ENCODE results near the gene ADK.
"Not testable (repeated sequence)": the region's sequence is repeated elsewhere in the genome, so short reads cannot be mapped to it uniquely, and the experiment has no call there.

ADK gene

DNA sequence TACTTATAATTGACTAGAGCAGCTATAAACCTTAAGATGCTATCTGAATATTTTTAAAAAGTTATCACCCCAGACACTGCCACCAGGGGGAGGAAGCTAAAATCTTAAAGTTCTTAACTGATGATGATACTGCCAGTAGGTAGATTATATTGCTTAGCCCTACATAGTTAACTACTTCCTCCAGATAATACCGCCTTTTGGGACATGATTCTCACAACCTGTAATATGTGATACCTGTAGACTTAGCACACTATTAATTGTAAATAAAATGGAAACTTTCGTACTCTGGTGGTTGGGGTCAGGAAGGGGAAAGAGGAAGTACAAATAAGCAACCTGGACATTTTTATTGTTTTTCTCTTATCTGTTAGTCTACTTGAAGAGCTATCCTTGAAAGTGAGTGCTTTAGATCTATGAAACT is 268.9 kb downstream of the ADK start:
- peak; percentile 47 for DNase-seq (ENCODE audit: low read depth)

- no peak for DNase-seq (ENCODE audit: low read depth)
These were observed 273.5 kb downstream of the ADK start for GRCh38 chr10:74424565-74424964.

DNA sequence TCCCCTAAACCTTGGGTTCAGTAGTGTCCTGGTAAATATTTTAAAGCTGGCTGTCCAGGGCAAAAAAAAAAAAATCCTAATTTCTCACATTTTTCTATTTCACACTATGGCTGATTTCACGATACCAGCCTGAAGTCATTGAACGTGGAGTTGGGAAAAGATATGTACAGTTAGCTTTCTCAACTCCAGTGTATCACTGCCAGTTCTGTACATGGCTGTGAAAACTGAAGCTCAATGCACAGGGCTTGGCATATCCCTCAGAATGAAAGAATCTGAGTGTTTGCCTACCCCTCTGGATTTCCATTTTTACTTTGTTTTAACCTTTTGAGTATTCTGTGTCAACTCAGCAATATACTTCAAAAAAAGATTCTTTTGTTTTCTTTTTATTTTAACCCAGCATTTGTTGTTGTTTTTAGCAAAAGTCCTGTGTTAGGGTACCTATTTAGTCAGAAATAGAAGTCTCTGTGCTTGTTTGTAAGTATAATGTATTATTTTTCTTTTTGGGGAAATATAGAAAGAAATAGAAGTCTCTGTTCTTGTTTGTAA is 274.5 kb downstream of the ADK start:
- no peak for DNase-seq (ENCODE audit: low read depth)

- no peak for DNase-seq (ENCODE audit: low read depth)
These were observed 280.8 kb downstream of the ADK start for GRCh38 chr10:74431816-74432215.

- peak; percentile 93 for DNase-seq (ENCODE audit: low read depth)
These were observed 282.0 kb downstream of the ADK start for GRCh38 chr10:74432841-74433594.

GRCh38 chr10:74433595-74433956 is 282.6 kb downstream of the ADK start:
- DNase-seq (ENCODE audit: low read depth), result no peak

DNA sequence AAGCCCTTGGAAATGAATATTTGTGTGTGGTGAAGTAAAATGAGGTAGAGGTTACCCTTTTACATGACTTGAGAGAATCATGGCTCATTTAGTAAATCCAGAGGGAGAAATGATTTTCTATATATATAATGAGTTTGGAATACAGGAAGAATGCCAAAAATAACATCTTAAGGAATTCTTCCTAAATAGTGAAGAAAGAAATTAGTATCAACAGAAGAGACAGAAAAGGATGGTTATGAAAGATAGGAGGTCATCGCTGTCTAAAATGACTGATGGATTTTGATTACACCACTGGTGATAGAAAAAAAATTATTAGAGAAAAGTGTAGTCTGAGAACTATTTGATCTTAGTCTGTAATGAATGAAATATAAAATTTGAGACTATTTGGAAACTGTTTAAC is 283.0 kb downstream of the ADK start:
- peak; percentile 52 for DNase-seq (ENCODE audit: low read depth)

DNA sequence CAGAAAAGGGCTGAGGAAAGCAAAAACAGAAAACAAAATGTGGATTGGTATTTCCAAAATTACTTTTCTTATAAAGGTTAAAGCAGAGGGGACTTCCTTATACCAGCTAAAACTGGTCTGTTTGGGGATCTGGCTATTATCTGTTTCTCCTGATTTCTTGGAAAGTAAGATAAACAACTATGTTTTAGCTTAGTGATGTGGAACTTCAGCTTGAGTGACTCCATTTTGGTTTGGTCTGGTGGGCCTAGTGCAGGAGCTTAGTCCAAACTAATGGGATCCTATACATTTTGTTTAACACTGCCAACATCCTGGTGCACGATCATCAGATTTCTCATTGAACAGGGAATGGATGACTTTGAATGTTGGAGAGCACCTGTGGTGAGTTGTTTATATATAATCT is 283.5 kb downstream of the ADK start:
- no peak for DNase-seq (ENCODE audit: low read depth)

DNA sequence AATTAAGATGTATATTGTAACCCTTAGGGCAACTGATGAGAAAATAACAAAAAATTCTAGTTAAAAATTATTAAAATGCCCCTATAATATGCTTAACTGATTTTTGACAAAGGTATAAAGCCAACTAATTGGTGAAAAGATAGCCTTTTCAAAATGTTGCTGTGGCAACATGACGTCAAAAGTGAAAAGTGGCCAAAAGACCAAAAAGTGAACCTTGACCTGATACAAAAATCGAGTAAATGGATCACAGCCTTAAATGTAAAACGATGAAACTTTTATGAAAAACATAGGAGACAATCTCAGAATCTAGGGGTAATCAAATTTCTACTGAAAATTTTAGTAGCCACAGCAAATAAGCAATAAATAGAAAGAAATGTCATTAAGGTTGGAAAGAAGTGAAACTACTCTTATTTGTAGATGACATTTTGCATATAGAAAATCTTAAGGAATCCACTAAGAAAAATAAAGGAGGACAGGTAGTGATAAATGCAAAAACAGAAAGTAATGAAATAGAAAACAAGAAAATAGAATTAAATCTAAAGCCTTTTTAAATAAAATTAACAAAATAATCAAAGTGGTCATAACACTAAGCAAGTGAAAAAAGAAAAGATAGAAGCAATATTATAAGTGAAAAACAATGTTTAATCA is 285.6 kb downstream of the ADK start:
- DNase-seq (ENCODE audit: low read depth), result no peak

- peak; percentile 83 for DNase-seq (ENCODE audit: low read depth)
These were observed 286.8 kb downstream of the ADK start for GRCh38 chr10:74437822-74438221.

DNA sequence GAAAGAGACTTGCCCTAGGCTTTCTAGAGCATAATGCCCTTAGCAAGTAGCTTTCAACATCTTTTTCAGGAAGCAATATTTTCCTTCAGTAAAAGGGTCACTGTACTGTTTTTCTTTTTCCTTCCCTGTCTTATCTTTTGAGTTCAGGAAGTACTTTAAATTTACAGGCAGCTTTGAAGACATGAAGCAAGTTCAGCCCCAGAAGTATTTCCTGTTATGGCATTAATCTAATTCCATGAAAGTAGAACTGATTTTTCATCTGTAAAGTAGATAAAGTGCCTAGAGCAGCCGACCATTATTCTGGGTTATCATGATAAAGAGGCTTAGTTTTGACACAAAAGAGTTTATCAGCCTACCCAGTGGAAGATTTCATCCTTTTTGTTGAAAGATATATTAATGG is 288.2 kb downstream of the ADK start:
- DNase-seq (ENCODE audit: low read depth), result peak; percentile 21

DNA sequence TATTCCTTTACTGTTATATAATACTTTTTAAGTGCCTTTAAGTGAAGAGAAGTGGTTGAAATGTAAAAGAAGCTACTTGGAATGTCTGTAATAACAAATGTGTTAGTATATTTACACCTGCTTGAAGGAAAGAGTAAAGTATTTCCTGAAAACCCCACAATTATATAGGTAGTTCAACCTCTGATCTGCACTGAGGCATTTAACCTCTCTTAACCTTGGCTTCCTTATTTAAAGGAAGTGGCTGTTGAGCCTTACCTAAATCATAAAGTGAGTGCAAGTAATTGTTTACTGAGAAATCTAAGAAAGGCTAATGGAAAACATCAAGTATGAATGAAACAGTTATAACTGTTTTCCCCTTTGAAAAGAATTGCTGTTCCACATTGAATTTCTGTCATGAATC is 294.5 kb downstream of the ADK start:
- no peak for DNase-seq (ENCODE audit: low read depth)

DNA sequence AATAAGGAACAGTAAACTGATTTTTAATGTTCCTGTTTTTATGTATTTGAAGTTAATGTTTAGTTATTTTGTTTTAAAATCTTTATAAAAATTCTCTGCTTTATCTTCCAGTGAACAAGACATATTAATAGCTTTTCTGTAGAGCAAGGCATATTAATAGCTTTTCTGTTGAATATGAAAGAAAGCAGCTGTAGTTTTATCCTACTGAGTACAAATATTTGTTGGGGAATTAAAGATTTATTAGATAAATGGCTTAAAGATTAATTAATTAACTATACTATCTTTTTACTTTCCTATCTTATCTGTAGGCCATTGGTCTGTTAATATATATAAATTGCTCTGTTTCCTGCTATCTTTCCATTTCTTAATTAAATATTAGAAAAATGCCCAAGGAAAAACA is 299.6 kb downstream of the ADK start:
- no peak for DNase-seq (ENCODE audit: low read depth)

DNA sequence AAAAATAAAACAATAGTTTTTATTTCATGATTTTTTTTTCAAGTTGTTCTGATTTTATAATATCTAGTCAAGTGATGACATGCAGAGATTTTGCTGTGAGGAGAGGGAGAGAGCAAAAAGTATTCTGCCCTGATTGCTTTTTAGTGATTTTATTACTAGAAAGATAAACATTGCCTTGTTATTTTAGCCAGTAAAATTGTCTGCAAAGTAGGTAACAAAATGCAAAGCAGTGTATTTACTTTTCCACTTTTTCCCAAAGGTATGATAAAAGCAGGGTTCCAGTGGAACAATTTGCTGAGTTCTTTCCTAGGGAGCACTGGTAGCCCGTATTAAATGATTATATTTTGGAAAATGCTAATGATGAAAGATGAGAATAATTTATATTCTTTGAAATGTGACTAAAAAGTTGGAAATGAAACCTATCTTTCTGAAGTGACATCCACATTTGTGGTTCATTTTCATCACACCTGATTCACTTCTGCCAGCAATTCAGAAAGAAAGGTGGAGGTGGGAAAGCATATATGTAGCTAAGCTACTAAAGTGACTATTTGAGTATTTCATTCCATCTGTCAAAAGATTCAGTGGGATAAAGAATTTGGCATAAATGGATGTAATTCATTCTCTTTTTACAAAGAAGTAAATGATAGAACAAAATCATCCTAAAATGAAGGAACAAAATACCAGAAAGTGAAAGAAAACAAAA is 300.3 kb downstream of the ADK start:
- no peak for DNase-seq (ENCODE audit: low read depth)

DNA sequence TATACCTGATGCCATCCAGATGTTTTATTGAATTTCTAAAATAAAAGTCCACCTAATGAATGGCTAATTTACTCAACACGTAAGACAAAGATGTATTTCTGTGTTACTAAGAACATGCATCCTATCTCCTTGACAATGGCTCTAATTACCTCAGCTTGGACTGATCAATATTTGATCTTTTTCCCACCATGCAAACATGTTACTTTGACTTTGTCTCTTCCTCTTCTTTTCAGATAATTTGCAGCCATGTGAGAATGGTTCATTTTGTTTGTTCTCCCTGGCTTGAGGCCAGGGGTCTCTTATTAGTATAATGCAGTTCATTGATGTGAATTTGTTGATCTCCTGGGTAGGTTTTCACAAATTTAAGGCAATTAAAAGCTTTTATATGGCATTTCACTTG is 302.1 kb downstream of the ADK start:
- DNase-seq (ENCODE audit: low read depth), result no peak

DNA sequence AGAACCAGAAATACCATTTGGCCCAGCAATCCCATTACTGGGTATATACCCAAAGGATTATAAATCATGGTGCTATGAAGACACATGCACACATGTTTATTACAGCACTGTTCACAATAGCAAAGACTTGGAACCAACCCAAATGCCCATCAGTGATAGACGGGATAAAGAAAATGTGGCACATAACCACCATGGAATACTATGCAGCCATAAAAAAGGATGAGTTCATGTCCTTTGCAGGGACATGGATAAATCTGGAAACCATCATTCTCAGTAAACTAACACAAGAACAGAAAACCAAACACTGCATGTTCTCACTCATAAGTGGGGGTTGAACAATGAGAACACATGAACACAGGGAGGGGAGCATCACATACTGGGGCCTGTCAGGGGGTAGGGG is 306.5 kb downstream of the ADK start:
- not testable (repeated sequence) for DNase-seq (ENCODE audit: low read depth)

- peak; percentile 35 for DNase-seq (ENCODE audit: low read depth)
These were observed 309.8 kb downstream of the ADK start for GRCh38 chr10:74460812-74461211.

GRCh38 chr10:74474022-74474713 is 323.1 kb downstream of the ADK start:
- DNase-seq (ENCODE audit: low read depth), result no peak

- DNase-seq (ENCODE audit: low read depth), result not testable (repeated sequence)
These were observed 325.2 kb downstream of the ADK start for GRCh38 chr10:74476162-74476706.

GRCh38 chr10:74480778-74481177 is 329.8 kb downstream of the ADK start:
- no peak for DNase-seq (ENCODE audit: low read depth)

- DNase-seq (ENCODE audit: low read depth), result no peak
These were observed 332.3 kb downstream of the ADK start for GRCh38 chr10:74483356-74483755.

- no peak for DNase-seq (ENCODE audit: low read depth)
These were observed 334.3 kb downstream of the ADK start for GRCh38 chr10:74485283-74485682.

Measured in EH (cell line).